Endometrial microvascular endothelial cells (primary cell): ENCODE results near the gene PIK3AP1. TPM values are rescaled to one million over a fixed set of nuclear protein-coding genes. Genes with fewer than 3 reads are reported as not detected.
"Not testable (repeated sequence)": the region's sequence is repeated elsewhere in the genome, so short reads cannot be mapped to it uniquely, and the experiment has no call there.

Experiments used
- in situ Hi-C: cut with HindIII; loops from 2 replicates; pipeline ENCODE4 v1.10.0; 2017; ENCODE audit warnings: low sequenced_read_pairs, low pct_unique_long_range_greater_than_20kb; ENCODE audit errors: inconsistent ontology term
- total RNA-seq: library from RNA; depleted of rRNA; stranded (reverse); fragments of >200 nt; gene quantifications from one replicate; pipeline ENCODE4 v1.2.3, GENCODE V29; 2015; ENCODE audit errors: inconsistent ontology term

Gene PIK3AP1
- total RNA-seq, 1 donor from 2014 or later, result not detected

GRCh38 chr10:96737307-96737902 lies 17.1 kb upstream of the PIK3AP1 start:
- in situ Hi-C loops, result not testable (repeated sequence)

- in situ Hi-C loops, result no loop called here
Measured at GRCh38 chr10:96724621-96725020, 4.3 kb upstream of the PIK3AP1 start.

- in situ Hi-C loops, result no loop called here
Measured at GRCh38 chr10:96721207-96721572, 876 bp upstream of the PIK3AP1 start.

GRCh38 chr10:96719850-96720421 lies 378 bp downstream of the PIK3AP1 start:
- in situ Hi-C loops, result no loop called here

- in situ Hi-C loops, result no loop called here
Measured at GRCh38 chr10:96719200-96719599, 1.1 kb downstream of the PIK3AP1 start.

GRCh38 chr10:96718304-96718990 lies 1.9 kb downstream of the PIK3AP1 start:
- in situ Hi-C loops, result no loop called here

GRCh38 chr10:96716390-96716789 lies 3.9 kb downstream of the PIK3AP1 start:
- in situ Hi-C loops, result no loop called here

GRCh38 chr10:96714746-96715255 lies 5.5 kb downstream of the PIK3AP1 start:
- in situ Hi-C loops, result no loop called here

- in situ Hi-C loops, result no loop called here
Measured at GRCh38 chr10:96714031-96714590, 6.2 kb downstream of the PIK3AP1 start.

GRCh38 chr10:96712662-96713271 lies 7.5 kb downstream of the PIK3AP1 start:
- in situ Hi-C loops, result no loop called here

GRCh38 chr10:96711048-96711728 lies 9.1 kb downstream of the PIK3AP1 start:
- in situ Hi-C loops, result no loop called here

- in situ Hi-C loops, result no loop called here
Measured at GRCh38 chr10:96709525-96709924, 10.8 kb downstream of the PIK3AP1 start.

GRCh38 chr10:96708996-96709395 lies 11.3 kb downstream of the PIK3AP1 start:
- in situ Hi-C loops, result no loop called here

- in situ Hi-C loops, result no loop called here
Measured at GRCh38 chr10:96708456-96708855, 11.9 kb downstream of the PIK3AP1 start.

GRCh38 chr10:96706331-96706853 lies 13.9 kb downstream of the PIK3AP1 start:
- in situ Hi-C loops, result no loop called here

GRCh38 chr10:96705134-96705533 lies 15.2 kb downstream of the PIK3AP1 start:
- in situ Hi-C loops, result no loop called here

GRCh38 chr10:96704563-96704962 lies 15.8 kb downstream of the PIK3AP1 start:
- in situ Hi-C loops, result no loop called here

- in situ Hi-C loops, result no loop called here
Measured at GRCh38 chr10:96703358-96703757, 17.0 kb downstream of the PIK3AP1 start.

GRCh38 chr10:96701265-96701664 lies 19.0 kb downstream of the PIK3AP1 start:
- in situ Hi-C loops, result no loop called here
